NCI-H510A (cell line): Measurements from ENCODE around the gene ABCC1.
"Not testable (repeated sequence)": the region's sequence is repeated elsewhere in the genome, so short reads cannot be mapped to it uniquely, and the experiment has no call there.

Source experiments
- DNase-seq: peaks from one replicate; lab custom pipeline; 2025; lab: John Stamatoyannopoulos, UW

Gene ABCC1

DNA sequence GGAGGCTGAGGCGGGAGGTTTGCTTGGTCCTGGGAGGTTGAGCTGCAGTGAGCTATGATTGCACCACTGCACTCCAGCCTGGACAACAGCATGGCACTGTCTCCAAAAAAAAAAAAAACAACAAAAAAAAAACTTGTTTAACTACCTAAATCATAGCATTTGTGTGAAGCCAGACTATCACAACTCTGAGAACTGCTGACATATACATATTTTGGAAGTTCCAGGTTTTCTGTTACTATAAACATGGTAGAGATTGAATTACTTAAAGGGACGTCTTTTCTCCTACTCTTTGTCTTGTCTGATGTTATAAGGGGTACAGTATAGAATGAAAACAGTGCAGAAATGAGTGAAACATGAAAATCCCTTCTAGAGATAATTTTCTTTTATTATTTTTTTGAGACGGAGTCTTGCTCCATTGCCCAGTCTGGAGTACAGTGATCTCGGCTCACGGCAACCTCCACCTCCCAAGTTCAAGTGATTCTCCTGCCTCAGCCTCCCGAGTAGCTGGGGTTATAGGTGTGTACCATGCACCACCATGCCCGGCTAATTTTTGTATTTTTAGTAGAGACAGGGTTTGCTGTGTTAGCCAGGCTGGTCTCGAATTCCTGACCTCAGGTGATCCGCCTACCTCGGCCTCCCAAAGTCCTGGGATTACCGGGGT, 18.4 kb downstream of the ABCC1 start:
- DNase-seq, result no peak

DNA sequence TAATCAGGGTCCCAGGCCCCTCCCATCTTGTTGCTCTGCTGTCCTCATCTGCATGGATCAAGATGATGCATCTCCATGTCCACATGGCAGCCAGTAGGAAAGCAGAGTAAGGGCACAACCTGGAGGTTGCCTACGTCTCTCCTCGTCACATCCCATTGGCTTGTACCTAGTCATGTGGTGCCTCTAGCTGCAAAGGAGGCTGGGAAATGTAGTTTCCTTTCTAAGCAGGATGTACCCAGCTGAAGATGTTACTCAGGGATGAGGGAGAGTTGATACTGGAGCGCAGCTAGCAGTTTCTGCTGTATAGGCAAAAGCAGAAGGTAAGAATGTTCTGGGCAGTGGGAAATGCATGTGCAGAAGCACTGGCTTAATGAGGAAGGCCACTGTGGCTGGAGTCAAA, 20.8 kb downstream of the ABCC1 start:
- DNase-seq, result no peak

DNA sequence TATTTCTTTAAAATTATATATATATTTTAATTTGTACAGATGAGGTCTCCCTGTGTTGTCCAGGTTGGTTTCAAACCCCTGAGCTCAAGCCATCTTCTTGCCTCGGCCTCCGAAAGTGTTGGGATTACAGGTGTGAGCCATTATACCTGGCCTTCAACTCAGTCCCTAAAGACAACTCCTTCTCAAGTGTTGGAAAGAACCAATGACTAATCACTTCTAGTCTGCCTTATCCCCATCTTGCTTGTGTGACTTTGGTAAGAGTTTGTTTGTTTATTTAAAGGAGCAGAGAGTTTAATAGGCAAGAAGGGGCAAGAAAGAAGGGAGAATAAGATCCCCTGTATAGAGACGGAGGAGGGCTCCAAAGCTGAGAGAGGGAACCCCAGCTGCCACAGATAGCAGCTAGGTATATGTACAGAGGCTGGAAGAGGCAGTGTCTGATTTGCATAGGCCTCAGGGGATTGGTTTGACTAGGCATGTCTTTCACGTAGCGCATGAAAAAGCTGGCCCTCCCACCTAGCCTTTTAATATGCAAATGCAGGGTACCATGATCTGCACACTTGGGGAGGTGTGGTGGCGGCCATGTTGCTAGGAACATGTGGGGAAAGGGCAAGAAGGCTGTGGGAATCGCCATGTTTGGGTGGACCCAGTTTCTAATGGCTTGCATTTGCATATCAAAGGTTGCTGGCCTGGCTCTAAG, 21.5 kb downstream of the ABCC1 start:
- DNase-seq, result no peak

DNA sequence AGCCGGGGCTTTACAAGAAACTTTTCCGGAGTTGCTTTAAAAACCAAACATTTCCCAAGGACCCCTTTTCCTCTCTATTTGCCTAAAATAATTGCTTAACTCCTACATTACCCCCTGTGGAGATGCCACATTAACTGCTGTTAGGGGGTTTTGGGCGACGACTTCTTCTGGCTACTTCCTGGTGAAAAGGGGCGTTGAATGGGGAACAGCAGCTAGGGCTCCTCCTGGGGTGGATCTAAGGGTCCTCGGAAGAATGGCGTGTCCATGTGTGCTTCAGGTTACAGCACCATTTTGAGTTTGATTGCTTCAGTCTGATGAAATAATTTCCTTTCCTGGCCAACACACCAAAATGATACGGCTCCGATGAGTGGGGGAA, 22.0 kb downstream of the ABCC1 start:
- no peak for DNase-seq

DNA sequence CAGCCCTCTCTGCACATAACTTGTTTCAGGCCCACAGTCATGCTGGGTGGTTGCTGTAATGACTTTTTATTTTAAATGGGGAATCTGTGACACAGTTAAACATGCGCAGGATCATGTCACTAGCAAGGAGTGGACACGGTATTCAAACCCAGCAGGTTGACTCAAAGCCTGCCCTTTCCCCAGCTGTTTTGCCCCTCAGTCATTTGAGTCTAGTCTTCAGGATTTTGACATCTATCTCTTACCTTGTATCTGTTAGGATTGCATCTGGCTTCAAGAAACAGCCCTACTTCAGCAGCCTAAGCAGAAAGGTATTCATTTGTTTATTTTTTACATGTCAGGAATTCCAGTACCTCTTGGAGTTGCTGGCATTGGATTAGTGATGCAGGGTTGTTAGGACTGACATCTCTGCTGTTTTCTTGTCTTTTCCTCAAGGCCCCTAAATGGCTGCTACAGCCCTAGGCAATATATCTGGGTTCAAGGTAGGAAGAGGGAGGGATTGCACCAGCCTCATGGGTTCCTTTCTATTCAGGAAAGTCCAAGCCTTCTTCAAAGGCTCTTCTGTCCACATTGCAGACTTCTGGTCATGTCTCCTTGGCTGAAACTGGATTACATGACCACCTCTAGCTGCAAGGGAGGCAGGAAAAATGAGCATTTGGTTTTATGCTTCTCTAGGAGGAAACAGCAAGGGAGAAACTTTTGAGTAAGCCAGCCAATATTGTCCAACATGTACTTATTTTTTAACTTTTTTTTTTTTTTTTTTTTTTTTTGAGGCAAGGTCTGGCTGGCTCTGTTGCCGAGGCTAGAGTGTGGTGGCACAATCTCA, 22.8 kb downstream of the ABCC1 start:
- DNase-seq, result no peak

DNA sequence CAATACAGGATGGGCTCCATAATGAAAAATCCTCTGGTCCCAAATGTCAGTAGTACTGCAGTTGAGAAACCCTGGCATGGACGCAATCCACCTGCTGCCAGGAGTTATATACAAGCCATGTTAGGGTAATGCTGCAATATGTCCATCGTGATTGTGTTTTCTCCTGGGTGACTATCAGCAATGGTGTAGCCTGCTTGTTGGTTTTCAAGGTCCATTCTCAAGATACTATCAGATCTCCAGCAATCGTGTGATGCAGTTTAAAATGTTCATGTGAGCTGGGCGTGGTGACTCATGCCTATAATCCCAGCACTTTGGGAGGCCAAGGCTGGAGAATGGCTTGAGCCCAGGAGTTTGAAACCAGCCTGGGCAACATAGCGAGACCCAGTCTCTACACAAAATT, 24.0 kb downstream of the ABCC1 start:
- no peak for DNase-seq

DNA sequence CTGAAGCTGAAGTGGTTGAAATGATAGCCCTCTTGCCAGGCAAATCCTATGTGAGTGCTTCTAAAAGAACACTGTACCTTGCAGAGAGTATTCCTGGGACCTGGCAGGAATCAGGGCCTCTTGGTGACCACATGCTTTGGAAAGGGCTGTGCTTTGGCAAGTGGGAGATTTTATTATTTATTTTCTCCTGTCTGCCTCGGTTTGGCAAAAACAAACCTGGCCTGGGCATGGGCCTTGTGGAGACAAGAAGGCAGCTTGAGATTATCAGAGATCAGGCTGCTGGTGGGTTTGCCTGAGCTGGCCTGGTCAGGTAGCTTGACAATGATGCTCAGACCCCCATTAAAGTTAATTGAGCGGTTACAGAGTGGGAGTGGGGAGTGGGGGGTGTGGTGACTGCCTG, 24.6 kb downstream of the ABCC1 start:
- no peak for DNase-seq

DNA sequence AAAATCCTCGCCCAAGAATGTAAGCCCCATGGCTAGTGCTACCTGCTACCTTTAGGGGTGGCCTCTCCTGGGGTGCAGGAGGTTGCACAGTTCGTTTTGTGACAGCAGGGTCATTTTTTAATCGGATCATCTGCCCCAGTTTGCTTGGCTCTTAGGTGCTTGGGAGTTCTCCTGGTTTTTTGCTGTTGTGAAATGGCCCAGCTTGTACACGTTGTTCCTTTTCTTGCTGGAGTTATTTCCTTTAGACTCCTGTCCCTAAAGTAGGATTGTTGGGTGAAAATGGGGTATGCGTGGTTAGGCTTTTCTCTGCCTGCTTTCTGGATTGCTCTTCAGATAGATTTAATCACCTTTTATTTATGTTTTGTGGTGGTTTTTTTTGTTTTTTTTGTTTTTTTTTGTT, 25.8 kb downstream of the ABCC1 start:
- DNase-seq, result no peak

DNA sequence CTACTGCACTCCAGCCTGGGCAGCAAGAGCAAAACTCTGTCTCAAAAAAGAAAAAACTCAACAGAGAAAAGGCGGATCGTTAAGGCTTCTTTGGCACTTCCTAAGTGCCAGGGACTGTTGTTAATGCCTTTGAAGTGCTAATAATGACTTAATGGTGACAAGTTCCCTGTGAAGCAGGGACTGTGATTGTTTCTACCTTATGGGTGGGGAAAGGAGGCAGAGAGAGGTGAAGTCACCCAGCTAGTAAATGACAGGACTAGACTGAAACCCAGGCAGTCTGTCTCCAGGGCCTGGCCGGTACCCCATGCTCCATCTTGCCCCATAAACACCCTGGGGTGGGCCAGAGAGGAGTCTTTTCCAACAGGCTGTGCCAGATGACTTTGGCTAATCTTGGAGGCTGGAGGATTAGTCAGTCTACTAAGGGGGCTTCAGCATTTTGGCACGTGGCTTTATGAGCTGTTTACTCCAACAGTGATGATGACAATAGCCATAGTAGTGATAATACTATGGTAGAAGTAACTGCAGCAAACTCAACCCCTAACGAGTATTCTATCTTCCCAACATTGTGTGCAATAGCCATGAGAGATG, 26.9 kb downstream of the ABCC1 start:
- DNase-seq, result no peak

DNA sequence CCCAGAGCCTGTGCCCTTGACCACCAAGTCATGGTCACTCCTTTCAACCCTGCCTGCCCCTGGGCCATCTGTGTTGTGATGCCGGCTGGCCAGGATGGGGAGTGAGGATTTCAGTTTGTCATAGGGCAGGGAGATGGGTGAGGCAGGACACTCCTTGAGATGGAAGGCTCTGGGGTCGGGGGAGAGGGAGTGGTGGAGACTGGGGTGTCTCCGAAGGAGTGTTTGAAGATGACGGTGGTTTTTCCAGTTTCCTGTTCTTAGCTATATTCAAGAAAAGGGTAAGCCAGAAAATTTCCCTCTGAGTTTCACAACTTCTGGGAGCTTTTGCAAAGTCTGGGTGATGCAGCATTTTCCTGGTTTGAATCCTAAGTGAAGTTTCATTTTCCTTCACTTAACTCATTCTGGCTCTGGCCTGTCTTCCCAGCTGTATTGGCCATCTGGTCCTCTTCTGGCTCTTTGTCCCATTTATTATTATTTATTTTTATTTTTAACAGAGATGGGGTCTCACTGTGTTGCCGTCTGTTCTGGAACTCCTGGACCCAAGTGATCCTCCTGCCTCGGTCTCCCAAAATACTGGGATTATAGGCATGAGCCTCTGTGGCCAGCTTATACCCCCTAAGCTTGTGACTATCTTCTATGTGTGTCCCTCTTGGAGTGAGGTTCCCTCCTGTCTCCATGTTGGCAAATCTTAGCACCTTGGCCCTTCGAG, 27.7 kb downstream of the ABCC1 start:
- DNase-seq, result no peak

DNA sequence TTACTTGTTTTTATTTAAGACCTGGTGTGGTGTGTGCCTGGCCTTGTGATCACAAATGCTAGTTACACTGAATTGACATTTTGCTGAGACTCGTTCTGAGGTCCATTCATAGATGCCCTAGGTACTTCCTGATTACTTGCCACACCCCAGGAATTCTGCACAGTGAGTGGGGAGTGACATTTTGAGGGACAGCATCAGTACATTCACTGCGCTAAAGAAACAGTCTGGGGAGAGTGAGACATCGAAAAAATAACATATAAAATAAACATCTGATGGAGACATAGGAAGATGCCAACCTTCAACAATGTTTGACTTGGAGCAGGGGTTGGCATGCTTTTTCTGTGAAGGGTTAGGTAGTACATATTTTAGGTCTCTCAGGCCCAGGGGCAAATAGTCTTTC, 30.4 kb downstream of the ABCC1 start:
- DNase-seq, result no peak

DNA sequence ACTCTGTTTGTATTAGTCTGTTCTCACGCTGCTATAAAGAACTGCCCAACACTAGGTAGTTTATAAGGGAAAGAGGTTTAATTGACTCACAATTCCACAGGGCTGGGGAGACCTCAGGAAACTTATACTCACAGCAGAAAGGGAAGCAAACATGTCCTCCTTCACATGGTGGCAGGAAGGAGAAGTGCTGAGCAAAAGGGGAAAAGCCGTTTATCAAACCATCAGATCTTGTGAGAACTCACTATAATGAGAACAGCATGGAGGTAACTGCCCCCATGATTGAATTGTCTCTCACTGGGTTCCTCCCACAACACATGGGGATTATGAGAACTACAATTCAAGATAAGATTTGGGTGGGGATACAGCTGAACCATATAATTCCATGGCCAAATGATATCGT, 30.9 kb downstream of the ABCC1 start:
- no peak for DNase-seq

DNA sequence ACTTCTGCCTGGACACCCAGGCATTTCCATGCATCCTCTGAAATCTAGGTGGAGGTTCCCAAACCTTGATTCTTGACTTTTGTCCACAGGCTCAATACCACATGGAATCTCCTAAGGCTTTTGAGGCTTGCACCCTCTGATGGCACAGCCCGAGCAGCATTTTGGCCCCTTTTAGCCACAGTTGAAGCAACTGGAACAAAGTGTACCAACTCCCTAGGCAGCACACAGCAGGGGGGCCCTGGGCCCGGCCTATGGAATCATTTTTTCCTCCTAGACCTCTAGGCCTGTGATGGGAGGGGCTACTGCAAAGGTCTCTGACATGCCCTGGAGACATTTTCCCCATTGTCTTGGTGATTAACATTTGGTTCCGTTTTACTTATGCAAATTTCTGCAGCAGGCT, 32.0 kb downstream of the ABCC1 start:
- DNase-seq, result no peak

DNA sequence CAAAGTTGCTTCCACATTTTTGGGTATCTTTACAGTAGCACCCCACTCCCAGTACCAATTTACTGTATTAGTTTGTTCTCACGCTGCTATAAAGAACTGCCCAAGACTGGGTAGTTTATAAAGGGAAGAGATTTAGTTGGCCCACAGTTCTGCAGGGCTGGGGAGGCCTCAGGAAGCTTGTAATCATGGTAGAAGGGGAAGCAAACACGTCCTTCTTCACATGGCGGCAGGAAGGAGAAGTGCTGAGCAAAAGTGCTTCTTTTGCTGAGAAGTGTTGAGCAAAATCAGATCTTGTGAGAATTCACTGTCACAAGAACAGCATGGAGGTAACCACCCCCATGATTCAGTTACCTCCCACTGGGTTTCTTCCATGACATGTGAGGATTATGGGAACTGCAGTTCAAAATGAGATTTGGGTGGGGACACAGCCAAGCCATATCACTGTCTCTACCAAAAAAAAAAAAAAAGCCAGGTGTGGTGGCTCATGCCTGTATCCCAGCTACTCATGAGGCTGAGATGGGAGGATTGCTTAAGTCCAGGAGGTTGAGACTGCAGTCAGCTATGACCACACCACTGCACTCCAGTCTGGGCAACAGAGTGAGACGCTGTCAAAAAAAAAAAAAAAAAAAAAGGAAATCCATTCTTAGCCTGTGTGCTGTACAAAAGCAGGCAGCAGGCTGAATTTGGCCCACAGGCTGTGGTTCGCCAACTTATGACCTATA, 32.9 kb downstream of the ABCC1 start:
- DNase-seq, result not testable (repeated sequence)

DNA sequence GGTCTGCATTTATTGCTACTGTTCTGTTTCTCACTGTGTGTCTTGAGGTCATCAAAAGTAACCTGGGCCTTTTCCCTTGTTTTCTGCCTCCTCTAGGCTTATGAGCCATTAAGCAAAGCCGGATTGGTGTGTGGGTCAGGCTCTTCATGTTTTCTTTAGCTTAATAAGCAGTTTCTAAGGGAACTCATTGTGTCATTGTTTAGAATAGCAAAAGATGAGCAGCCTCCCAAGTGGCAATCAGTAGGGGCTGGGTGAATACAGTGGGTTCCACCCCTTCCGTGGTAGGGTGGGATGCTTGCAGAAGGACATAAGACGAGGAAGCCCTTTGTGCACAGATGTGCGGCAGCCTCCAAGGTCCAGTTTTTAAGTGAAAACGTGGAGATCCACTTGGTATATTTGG, 34.5 kb downstream of the ABCC1 start:
- DNase-seq, result no peak

DNA sequence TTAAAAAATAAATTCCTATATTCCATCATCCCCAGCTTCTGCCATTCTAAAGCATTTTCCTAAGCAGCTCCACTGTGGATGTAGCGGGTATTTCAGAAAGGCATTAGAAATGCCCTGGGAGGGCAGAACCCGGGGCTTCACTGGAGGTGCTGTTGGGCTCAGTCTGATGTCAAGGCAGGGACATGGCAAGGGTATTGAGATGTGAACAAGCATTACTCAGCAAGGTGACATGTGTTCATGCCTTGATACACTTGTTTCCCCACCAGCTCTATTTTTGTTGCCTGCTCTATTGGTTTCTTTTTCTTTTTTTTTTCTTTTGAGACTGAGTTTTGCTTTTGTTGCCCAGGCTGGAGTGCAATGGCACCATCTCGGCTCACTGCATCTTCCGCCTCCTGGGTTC, 35.7 kb downstream of the ABCC1 start:
- DNase-seq, result no peak

DNA sequence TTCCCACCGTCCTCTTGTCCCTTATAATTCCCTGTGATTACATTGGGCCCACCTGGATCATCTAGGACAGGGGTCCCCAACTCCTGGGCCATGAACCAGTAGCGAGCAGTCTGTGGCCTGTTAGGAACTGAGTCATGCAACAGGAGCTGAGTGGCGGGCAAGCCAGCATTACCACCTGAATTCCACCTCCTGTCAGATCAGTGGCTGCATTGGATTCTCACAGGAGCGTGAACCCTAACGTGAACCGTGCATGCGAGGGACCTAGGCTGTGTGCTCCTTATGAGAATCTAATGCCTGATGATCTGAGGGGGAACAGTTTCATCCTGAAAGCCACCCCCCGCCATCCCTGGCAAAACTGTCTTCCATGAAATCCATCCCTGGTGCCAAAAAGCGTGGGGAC, 36.8 kb downstream of the ABCC1 start:
- DNase-seq, result no peak

DNA sequence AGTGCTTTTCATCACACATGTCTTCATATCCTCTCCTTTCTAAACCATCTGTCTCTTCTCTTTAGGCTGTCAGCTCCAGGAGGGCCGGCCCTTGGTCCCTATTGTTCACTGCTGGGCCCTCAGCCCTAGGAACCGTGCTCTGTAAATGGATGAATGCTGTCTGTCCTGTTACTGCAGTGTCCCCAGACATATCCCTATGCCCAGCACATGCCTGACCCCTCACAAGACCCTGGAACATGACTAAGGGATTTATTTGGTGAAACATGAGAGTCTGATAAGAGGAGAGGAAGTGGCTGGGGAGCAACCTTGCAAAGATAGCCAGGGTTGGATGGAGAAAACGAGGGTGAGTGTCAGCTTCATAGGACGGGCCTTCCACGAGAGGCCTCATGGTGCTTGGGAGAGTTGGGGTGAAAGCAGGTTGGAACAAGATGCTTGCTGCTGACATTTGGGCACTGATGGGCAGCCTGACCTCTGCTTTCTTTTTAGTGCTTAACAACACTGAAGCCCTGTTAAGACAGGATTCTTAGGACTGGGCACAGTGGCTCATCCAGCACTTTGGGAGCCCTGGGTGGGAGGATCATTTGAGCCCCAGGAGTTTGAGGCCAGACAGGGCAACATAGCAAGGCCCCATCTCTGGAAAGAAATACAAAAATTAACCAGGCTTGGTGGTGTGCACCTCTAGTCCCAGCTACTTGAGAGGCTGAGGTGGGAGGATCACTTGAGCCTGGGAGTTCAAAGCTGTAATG, 39.0 kb downstream of the ABCC1 start:
- no peak for DNase-seq

DNA sequence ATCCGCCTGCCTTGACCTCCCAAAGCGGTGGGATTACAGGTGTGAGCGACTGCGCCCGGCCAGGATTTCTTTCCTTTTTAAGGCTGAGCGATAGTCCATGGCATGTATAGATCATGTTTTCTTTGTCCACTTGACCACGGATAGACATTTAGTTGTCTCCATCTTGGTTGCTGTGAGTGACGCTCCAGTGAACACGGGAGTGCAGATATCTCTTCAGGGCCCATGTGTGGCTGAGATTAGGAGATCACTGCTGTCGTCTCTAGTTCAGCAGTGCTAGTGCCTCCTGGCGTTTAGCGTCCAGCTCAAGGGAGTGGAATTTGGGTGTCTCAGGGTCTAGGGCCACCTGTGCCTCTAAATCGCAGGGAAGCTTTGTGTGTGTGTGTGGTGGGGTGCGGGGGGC, 41.5 kb downstream of the ABCC1 start:
- no peak for DNase-seq

DNA sequence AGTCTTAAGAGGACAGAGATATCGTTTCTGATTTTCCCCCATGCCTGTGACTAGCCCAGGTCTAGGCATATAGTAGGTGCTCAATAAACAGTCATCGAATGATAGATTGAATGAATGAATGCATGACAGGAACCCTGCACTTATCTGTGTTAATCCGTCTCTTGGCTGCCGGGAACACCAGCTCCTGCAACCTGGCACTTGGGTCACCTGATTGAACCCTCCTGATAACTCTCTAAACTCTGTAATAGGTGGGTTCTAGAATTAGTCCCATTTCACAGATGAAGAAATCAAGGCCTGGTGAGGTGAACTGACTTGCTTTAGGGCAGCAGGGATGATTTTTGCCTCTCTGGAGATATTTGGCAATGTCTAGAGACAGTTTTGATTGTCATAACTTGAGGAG, 43.7 kb downstream of the ABCC1 start:
- no peak for DNase-seq

DNA sequence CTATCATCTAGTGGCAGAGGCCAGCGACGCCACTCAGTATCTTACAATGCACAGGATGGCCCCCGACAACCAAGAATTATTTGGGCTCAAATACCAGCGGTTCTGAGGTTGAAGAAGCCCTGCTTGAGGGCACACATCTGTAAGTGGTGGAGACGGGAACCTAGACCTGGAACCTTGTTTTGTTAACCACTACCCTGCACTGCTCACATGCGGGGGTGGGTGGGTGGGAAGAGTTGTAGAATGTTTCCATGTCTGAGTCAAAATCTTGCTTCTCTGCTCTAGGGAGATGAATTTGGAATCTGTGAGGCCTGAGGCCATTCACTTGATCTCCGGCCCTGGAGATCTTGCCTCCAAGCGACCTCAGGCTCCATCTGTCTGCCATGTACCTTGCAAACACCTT, 44.1 kb downstream of the ABCC1 start:
- DNase-seq, result no peak
